ENCODE results near the gene TMEM229B. TPM values are rescaled to one million over a fixed set of nuclear protein-coding genes. Genes with fewer than 3 reads are reported as not detected.

The TMEM229B gene
- total RNA-seq, 1 experiment from 2014 or later: 59.2 TPM

Small RNA genes within 50 kb of the gene (small RNA-seq; reads per million reads assigned to genes)
- gene MIR5694: 0 reads per million in 2 experiments

Other genes starting within 250 kb of the TMEM229B start
- 8.7 and 10.1 TPM in 2 replicates for gene PALS1, start 247.3 kb downstream of the TMEM229B start, total RNA-seq (2014; rRNA removed; shearing (Covaris generic))
- 245 and 251 TPM in 2 replicates for gene ATP6V1D, start 128.9 kb downstream of the TMEM229B start, total RNA-seq (2014; rRNA removed; shearing (Covaris generic))
- 231 and 257 TPM in 2 replicates for gene EIF2S1, start 128.4 kb downstream of the TMEM229B start, total RNA-seq (2014; rRNA removed; shearing (Covaris generic))
- 0.55 and 0.69 TPM in 2 replicates for gene PLEK2, start 76.6 kb downstream of the TMEM229B start, total RNA-seq (2014; rRNA removed; shearing (Covaris generic))
- gene PLEKHH1, start 44.6 kb upstream of the TMEM229B start, total RNA-seq (2014; rRNA removed; shearing (Covaris generic)): 143 and 156 TPM in 2 replicates
- 48.7 and 52.4 TPM in 2 replicates for gene PIGH, start 111.5 kb upstream of the TMEM229B start, total RNA-seq (2014; rRNA removed; shearing (Covaris generic))
- 3.1 and 5.3 TPM in 2 replicates for gene ARG2, start 131.2 kb upstream of the TMEM229B start, total RNA-seq (2014; rRNA removed; shearing (Covaris generic))
- gene VTI1B, start 185.9 kb upstream of the TMEM229B start, total RNA-seq (2014; rRNA removed; shearing (Covaris generic)): 52.5 and 72.1 TPM in 2 replicates
- 116 and 119 TPM in 2 replicates for gene RDH11, start 207.0 kb upstream of the TMEM229B start, total RNA-seq (2014; rRNA removed; shearing (Covaris generic))
- 0.35 and 0.66 TPM in 2 replicates for gene RDH12, start 213.2 kb upstream of the TMEM229B start, total RNA-seq (2014; rRNA removed; shearing (Covaris generic))

All from SK-MEL-5 (cell line).